Adrenal gland (tissue), 12 donors: ENCODE data around the gene XYLT1. TPM values are rescaled to one million over a fixed set of nuclear protein-coding genes. Genes with fewer than 3 reads are reported as not detected.

ENCODE experiments used
- DNase-seq, 7 donors: peaks; one replicate each; pipeline ENCODE4 v3.0.0-alpha.2; 2019 to 2020
- H3K27ac ChIP-seq, 5 donors: fragments of 200-600 bp; sonication (generic) in 4 of 5; 1 replicate in 3 of 5; 2 replicates in 2 of 5; pipeline versions ENCODE4 v1.5.1 to v1.8.0; 2016 to 2020; ENCODE audit warnings: mild to moderate bottlenecking in 1 of 5
- H3K27me3 ChIP-seq: fragments of 200-600 bp; 2 replicates; pipeline ENCODE4 v1.8.0; 2021
- H3K36me3 ChIP-seq, 2 donors: fragments of 200-600 bp; replicated peaks in 1 of 2; 1 replicate in 1 of 2; 2 replicates in 1 of 2; pipeline versions ENCODE4 v1.5.1 to v1.8.0; 2018 to 2022
- H3K4me1 ChIP-seq, 2 donors: fragments of 200-600 bp; replicated peaks in 1 of 2; 1 replicate in 1 of 2; 2 replicates in 1 of 2; pipeline versions ENCODE4 v1.5.1 to v1.8.0; 2018 to 2021
- H3K4me3 ChIP-seq, 4 donors: fragments of 200-600 bp; sonication (generic) in 3 of 4; one replicate each; pipeline ENCODE4 v1.5.1; 2016 to 2018
- H3K9me3 ChIP-seq, 3 donors: fragments of 200-600 bp; sonication (generic) in 1 of 3; replicated peaks in 1 of 3; 1 replicate in 2 of 3; 2 replicates in 1 of 3; pipeline versions ENCODE4 v1.5.1 to v1.8.0; 2016 to 2021
- CTCF ChIP-seq, 6 experiments: fragments of 450-650 bp in 4 of 6; fragments of 200-600 bp in 2 of 6; sonication (generic) in 1 of 6; IDR thresholded peaks; 1 replicate in 5 of 6; 2 replicates in 1 of 6; pipeline versions ENCODE4 v1.5.1 to v1.8.0; 2016 to 2021; ENCODE audit warnings: antibody characterized with exemption in 6 of 6, mild to moderate bottlenecking in 2 of 6, moderate library complexity in 1 of 6
- POLR2A ChIP-seq, 2 donors: fragments of 450-650 bp; IDR thresholded peaks; one replicate each; pipeline ENCODE4 v1.6.1; 2017; ENCODE audit warnings: antibody characterized with exemption in 2 of 2, mild to moderate bottlenecking in 2 of 2, moderate library complexity in 1 of 2
- WGBS, 4 donors: extraction: QIAGEN DNeasy Blood & Tissue Kit in 2 of 4; methylation state at CpG; one replicate each; pipeline versions ENCODE4 v1.1.5 to v1.1.7; 2013 to 2017; 5-methylcytosine and 5-hydroxymethylcytosine counted together
- intact Hi-C, 2 donors: fragments of 100-400 bp; cut with DNase I; formaldehyde crosslinking; loops; one replicate each; pipeline versions ENCODE4 v1.14.1 to v1.15.0; 2022 to 2023
- polyA plus RNA-seq, 3 donors: library from polyadenylated mRNA; stranded (reverse); fragments of 200-250 nt in 2 of 3; fragments of 350-450 nt in 1 of 3; fragmentation: Illumina TruSeq in 1 of 3; extraction: RNeasy Lipid Tissue Mini Kit (QIAGEN cat#74804) in 1 of 3; gene quantifications; one replicate each; pipeline ENCODE4 v1.2.3, GENCODE V29; 2013 to 2014
- total RNA-seq, 9 donors: library from RNA; depleted of rRNA in 4 of 9; stranded (reverse); fragments of >200 nt in 4 of 9; fragments of 120-200 nt in 1 of 9; fragmentation: NEBNext Ultra II Directional in 1 of 9; extraction: Animal tissue kit (Norgen Biotek cat#: 25700) in 1 of 9; gene quantifications; one replicate each; pipeline versions ENCODE4 v1.1.0 to v1.2.4, GENCODE V29; 2013 to 2023
- donor health status: healthy with polysubstance abuse.
- donor health status: Bipolar disorder and iron deficiency.
- donor health status: DM: yes; HTN: yes; CAD: no.
- donor health status: DM: no; HTN: no; CAD: no.
- donor health status: DM: no; HTN: no; CAD: no.
- donor health status: DM: yes; HTN: yes; CAD: no.

XYLT1 gene
- total and polyA plus RNA-seq, 12 donors = 1.3 to 67.6 (median 16.8) TPM

- WGBS, 4 donors = 61 to 77% (median 70%) methylated on average over 8 of the region's 8 CpGs
- no peaks in the 10 kb centered on the region for H3K36me3 ChIP-seq
- H3K27ac ChIP-seq = no peak overlapping the region
- no peaks in the 10 kb centered on the region for H3K27me3 ChIP-seq
- no peak for DNase-seq
- no peak overlapping the region for H3K4me3 ChIP-seq
- TF ChIP-seq POLR2A (IDR thresholded peaks at IDR 0.05) (no peak), CTCF (IDR thresholded peaks at IDR 0.05) (no peak)
- H3K4me1 ChIP-seq = peaks cover 6 to 24% of the 10 kb centered on the region in 2 donors
- intact Hi-C loops = no loop called here
- H3K9me3 ChIP-seq = no peaks in the 10 kb centered on the region
Measured at GRCh38 chr16:17343728-17344127, 127.0 kb downstream of the XYLT1 start.

GRCh38 chr16:17343028-17343427 is 127.7 kb downstream of the XYLT1 start:
- WGBS, 4 donors = 79 to 92% (median 81%) methylated on average over 10 of the region's 10 CpGs
- Histone ChIP-seq H3K27me3 (no peaks in the 10 kb centered on the region), H3K36me3 (no peaks in the 10 kb centered on the region), H3K4me1 (peaks cover 6 to 24% of the 10 kb centered on the region in 2 donors), H3K4me3 (no peak overlapping the region), H3K9me3 (no peaks in the 10 kb centered on the region), H3K27ac (no peak overlapping the region)
- no peak for DNase-seq
- TF ChIP-seq POLR2A (IDR thresholded peaks at IDR 0.05) (no peak), CTCF (IDR thresholded peaks at IDR 0.05) (no peak)
- intact Hi-C loops = no loop called here

GRCh38 chr16:17342031-17342430 is 128.7 kb downstream of the XYLT1 start:
- Histone ChIP-seq H3K27me3 (no peaks in the 10 kb centered on the region), H3K4me3 (no peak overlapping the region), H3K27ac (peak overlapping the region in 1 of 5 donors; percentile 20), H3K36me3 (no peaks in the 10 kb centered on the region), H3K4me1 (peaks cover 6 to 24% of the 10 kb centered on the region in 2 donors), H3K9me3 (no peaks in the 10 kb centered on the region)
- no peak for TF ChIP-seq POLR2A (IDR thresholded peaks at IDR 0.05)
- no peak for TF ChIP-seq CTCF (IDR thresholded peaks at IDR 0.05)
- peak in 1 of 7 donors; percentile 52 for DNase-seq
- intact Hi-C loops = no loop called here
- WGBS, 4 donors = 70 to 79% (median 76%) methylated on average over 2 of the region's 2 CpGs

- no peak for DNase-seq
- no peaks in the 10 kb centered on the region for H3K36me3 ChIP-seq
- H3K27me3 ChIP-seq = no peaks in the 10 kb centered on the region
- no peak overlapping the region for H3K27ac ChIP-seq
- intact Hi-C loops = no loop called here
- H3K4me3 ChIP-seq = no peak overlapping the region
- H3K4me1 ChIP-seq = peaks cover 6 to 21% of the 10 kb centered on the region in 2 donors
- TF ChIP-seq CTCF (IDR thresholded peaks at IDR 0.05) = no peak
- no peak for TF ChIP-seq POLR2A (IDR thresholded peaks at IDR 0.05)
- WGBS, 4 donors = 76 to 84% (median 80%) methylated on average over 4 of the region's 4 CpGs
- H3K9me3 ChIP-seq = no peaks in the 10 kb centered on the region
Measured at GRCh38 chr16:17340804-17341203, 130.0 kb downstream of the XYLT1 start.
